NOMO-1 treated with DMSO at 0.1 percent for 48 hours (cell line): ENCODE results near the gene CDH4.

Source experiments
- DNase-seq: peaks from one replicate; lab custom pipeline; 2025; ENCODE audit not compliant: unreplicated experiment; lab: John Stamatoyannopoulos, UW

The CDH4 gene

DNA sequence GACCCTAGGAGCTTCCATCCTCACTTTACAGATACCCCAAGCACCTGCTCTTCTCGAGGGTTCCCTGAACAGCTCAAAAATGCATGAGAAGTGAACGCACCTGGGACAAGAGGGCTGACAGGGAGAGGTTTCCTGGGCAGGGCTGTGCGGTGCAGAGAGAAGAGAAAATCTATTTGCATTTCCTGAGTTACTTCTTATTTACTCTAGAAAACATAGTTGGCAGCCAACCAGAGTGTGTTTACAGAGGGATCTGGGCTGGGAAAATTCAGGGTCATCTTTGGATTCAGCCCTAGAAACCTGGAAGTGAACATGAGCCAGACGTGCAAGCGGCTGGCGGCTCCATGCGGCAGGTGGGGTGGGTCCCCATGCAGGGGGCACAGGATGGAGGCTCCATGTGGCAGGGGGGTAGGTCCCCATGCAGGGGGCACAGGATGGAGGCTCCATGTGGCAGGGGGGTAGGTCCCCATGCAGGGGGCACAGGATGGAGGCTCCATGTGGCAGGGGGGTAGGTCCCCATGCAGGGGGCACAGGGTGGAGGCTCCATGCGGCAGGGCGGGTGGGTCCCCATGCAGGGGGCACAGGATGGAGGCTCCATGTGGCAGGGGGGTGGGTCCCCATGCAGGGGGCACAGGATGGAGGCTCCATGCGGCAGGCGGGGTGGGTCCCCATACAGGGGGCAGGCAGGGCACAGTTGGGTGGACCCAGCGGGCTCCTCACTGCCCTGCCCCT lies 471.6 kb downstream of the CDH4 start:
- no peak for DNase-seq

DNA sequence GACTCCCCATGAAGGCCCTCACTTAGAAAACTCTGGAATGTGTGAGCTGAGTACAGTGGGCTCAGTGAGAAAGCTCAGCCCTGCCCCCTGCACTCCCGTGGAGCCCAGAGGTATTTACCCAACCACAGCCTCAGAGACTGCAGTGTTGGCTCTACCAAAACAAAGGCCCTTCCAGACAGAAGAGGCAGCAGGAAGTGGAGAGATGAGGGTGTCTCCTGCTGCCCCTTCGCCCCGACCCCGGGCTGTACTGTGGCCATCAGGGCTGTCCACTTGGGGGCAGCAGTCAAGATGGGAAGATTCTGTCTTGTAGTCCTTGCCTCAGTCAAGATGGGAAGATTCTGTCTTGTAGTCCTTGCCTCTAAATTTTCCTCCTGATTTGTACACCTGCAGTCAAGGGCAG lies 472.3 kb downstream of the CDH4 start:
- no peak for DNase-seq

DNA sequence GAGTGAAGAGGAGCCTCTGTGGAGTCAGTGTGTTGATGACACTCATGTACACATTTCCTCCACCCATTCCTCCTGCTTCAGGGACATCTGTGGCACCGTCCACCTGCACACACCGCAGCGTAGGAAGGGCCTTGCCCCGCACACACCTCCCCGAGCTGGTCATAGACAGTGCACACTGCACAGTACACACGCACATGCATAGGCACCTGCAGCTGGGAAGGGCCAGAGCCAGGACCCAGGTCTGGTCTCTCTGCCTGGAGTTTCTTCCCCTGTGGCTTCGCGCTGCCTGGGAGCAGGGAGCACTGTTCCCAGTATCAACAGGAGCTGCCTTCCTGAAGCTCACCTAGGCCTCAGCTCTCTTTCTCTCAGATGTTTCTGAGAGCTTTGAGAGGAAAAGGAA lies 473.1 kb downstream of the CDH4 start:
- DNase-seq, result no peak

- DNase-seq, result no peak
These were observed 473.9 kb downstream of the CDH4 start for GRCh38 chr20:61725966-61726365.

DNA sequence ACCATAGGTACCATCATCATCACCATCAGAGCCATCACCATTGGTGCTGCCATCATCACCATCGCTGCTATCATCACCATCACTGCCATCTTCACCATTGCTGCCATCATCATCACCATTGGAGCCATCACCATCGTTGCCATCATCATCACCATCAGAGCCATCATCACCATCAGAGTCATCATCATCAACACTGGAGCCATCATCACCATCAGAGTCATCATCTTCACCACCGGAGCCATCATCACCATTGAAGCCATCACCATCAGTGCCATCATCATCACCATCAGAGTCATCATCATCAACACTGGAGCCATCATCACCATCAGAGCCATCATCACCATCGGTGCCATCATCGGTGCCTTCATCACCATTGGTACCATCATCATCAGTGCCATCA lies 474.9 kb downstream of the CDH4 start:
- DNase-seq, result no peak

DNA sequence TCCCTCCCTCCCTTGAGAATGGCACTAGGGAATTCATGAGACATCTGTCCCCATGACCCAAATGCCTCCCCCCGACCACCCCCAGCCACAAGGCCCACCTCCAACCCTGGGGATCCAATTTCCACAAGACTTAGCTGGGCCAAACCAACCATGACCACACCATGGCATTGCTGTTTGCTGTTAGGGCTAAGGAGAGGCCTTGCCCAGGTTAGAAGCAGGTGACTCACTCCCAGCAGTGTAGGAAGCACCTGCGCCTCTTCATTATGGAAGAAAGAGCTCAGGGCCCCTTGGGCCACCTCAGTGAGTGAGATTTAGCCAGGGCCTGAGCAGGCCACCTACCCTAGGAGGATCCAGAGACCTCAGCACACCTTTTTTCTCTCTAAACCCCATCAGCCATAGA lies 475.7 kb downstream of the CDH4 start:
- DNase-seq, result no peak

DNA sequence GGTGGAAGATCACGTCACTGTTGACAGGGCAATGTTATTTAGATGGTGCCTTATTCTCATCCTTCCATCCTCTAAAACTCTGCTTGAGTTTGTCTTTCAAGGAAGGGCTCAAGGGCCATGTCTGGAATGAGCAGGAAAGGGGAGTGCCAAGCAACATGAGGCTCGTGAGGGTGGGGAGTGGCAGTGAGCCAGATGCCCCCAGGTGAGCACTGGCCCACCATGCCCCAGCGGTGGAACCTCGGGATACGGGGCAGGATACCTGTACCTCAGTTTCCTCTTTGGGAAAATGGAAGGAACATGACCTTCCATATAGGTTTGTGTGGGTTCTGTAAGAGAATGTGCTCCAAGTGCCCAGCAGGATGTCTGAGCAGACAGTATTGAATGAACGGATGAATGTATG lies 476.3 kb downstream of the CDH4 start:
- DNase-seq, result no peak

- no peak for DNase-seq
These were observed 477.0 kb downstream of the CDH4 start for GRCh38 chr20:61728786-61729770.

GRCh38 chr20:61730631-61731362 lies 478.7 kb downstream of the CDH4 start:
- DNase-seq, result no peak

DNA sequence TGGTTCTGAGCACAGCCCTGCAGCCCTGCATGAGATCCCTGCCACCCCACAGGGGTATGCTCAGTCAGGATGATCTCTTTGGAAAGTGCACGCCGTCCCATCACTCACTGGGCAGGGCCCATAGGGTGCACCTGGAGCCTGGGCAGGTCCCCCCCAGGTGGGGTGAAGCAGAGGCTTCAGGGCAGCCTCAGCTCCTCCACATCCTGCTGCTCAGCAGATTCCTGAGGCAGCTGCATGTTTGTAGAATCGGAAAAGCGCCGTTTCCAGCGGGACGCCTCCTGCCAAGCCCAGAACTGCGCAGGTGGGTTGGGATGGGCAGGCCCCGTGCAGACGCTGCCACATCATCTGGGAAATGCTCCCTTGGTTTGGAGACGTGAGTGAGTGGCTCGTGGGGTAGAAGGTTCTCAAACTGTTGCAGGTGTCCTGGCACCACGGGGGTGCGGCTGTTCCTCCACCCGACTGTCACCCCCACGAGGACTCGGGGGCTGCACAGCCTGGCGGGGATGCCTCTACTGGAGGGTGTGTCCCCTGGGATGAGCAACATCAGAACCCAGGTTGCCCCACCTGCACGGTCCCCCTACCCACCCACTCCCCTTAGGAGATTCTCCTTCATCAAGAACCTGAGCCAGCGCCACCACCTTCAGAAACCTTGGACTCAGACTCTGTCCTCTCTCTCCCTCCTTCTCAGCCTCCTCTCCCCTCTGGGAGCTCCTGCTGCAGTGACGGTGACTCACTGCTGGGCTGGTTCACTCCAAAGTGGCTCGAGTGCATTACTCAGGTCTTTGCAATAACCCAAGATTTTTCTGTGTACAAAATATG lies 479.5 kb downstream of the CDH4 start:
- DNase-seq, result no peak

GRCh38 chr20:61732511-61733210 lies 480.6 kb downstream of the CDH4 start:
- DNase-seq, result no peak

- DNase-seq, result no peak
These were observed 481.2 kb downstream of the CDH4 start for GRCh38 chr20:61733216-61733615.

DNA sequence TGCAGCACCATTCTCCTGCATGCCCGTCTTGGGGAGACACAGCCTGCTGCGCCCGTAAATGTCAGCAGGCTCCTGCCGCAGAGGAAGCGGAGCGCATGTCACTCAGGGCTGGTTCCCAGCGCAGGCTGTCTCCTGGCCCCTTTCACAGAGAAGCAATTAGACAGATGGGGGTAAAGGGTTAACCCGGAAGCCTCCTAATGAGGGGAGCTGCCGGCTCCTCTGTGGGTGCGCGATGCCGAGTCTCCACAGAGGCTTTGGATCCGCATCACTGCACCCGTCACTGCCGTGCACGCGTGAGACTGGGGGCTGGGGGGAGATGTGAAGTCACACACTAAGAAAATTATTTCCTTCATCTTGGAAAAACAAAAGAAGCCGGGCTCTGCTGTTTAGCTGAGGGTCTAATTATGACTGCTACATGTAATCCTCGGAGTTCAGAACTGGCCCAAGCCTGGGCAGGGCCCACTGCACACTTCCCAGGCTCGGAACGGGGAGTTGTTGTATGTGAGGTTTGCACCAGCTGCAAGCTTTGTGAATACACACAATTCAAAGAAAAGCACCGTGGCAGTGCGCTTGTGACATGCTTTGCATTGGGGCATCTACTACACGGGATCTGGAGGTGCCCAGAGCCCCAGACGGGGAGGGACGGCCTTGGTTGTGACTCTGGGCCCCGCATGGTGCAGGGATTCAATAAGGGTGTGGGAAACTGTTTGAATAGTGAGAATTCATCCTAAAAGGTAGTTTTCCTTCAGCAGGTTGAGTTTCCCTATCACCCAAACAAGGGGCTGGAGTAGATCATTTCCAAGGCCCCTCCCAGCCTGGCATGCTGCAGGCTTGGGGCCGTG lies 482.1 kb downstream of the CDH4 start:
- no peak for DNase-seq

- DNase-seq, result no peak
These were observed 482.9 kb downstream of the CDH4 start for GRCh38 chr20:61734733-61735502.

DNA sequence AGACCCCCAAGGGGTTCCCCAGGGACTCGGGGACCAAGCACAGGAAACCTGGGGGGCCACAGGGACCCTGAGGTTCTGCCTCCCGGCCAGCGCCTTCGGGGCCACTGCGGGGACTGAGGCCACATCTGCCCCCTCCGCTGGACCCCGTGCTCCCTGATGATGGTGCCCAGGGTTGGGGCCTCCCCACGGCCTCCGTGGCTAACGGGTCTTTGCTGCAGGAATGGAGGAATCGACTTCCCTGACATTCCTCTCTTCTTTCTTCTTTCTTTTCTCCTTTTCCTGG lies 483.4 kb downstream of the CDH4 start:
- no peak for DNase-seq

DNA sequence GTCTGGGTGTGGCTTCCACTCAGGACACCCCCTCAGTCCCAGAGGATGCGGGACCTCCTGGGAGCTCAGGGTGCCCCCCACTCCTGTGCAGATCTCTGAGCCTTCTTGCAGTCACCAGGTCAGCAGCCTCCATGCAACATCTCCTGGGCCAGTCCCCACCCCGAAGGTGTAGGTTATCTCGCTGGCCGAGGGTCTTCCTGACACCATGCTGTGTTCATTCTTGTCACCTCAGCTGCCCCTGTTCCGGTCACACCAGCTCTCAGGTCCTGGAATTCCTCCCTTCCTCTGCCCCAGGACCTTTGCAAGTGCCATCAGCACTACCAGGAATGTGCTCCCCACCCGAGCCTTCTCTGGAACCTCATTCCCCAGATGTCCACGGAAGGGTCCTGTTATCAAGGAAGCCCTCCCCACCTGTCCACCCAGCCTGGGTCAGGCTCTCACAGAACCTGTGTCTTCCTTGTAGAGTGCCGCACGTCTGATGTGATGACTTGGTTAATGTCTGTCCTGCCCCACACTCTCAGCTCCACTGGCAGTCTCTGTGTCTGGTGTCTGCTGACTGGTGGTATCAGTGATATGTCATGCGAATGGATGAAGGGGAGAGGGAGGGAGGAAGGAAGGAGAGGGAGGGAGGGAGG lies 484.1 kb downstream of the CDH4 start:
- no peak for DNase-seq

- DNase-seq, result no peak
These were observed 484.8 kb downstream of the CDH4 start for GRCh38 chr20:61736751-61737310.

- DNase-seq, result no peak
These were observed 485.3 kb downstream of the CDH4 start for GRCh38 chr20:61737346-61737745.
